HG02884 (cell line): ENCODE results near the gene CPNE7.

ENCODE experiments used
- ATAC-seq: cut with Tn5 transposase; IDR thresholded peaks from one replicate; pipeline ENCODE4 v1.9.1; 2021; ENCODE audit warnings: mild to moderate bottlenecking, moderate library complexity; ENCODE audit not compliant: unreplicated experiment

CPNE7 gene

GRCh38 chr16:89602273-89602951 lies 26.9 kb downstream of the CPNE7 start:
- no peak for ATAC-seq

GRCh38 chr16:89602952-89603590 lies 27.5 kb downstream of the CPNE7 start:
- ATAC-seq = no peak

GRCh38 chr16:89604764-89605163 lies 29.2 kb downstream of the CPNE7 start:
- no peak for ATAC-seq

GRCh38 chr16:89605186-89605970 lies 29.8 kb downstream of the CPNE7 start:
- ATAC-seq = no peak

GRCh38 chr16:89606006-89606405 lies 30.4 kb downstream of the CPNE7 start:
- no peak for ATAC-seq

- no peak for ATAC-seq
Observed at GRCh38 chr16:89607453-89607852, 31.9 kb downstream of the CPNE7 start.

- no peak for ATAC-seq
Observed at GRCh38 chr16:89607937-89608740, 32.6 kb downstream of the CPNE7 start.

GRCh38 chr16:89610108-89610453 lies 34.5 kb downstream of the CPNE7 start:
- no peak for ATAC-seq

GRCh38 chr16:89612415-89613166 lies 37.0 kb downstream of the CPNE7 start:
- no peak for ATAC-seq

- no peak for ATAC-seq
Observed at GRCh38 chr16:89613231-89613953, 37.8 kb downstream of the CPNE7 start, which contains the start of gene DPEP1. Gene DPEP1 (plus strand): TSS chr16:89613642. CDS start chr16:89630411, 16,769 bp downstream.

GRCh38 chr16:89613954-89614459 lies 38.4 kb downstream of the CPNE7 start:
- no peak for ATAC-seq

- ATAC-seq = no peak
Observed at GRCh38 chr16:89615176-89615575, 39.6 kb downstream of the CPNE7 start.

- ATAC-seq = no peak
Observed at GRCh38 chr16:89615596-89616090, 40.1 kb downstream of the CPNE7 start.

- no peak for ATAC-seq
Observed at GRCh38 chr16:89616623-89617022, 41.1 kb downstream of the CPNE7 start.

- no peak for ATAC-seq
Observed at GRCh38 chr16:89617036-89617435, 41.5 kb downstream of the CPNE7 start.

- ATAC-seq = no peak
Observed at GRCh38 chr16:89618109-89618998, 42.8 kb downstream of the CPNE7 start.

GRCh38 chr16:89619840-89620239 lies 44.3 kb downstream of the CPNE7 start:
- no peak for ATAC-seq

GRCh38 chr16:89620406-89620841 lies 44.9 kb downstream of the CPNE7 start:
- ATAC-seq = no peak
